Measurements from ENCODE around the gene CDKAL1. TPM values are rescaled to one million over a fixed set of nuclear protein-coding genes. Genes with fewer than 3 reads are reported as not detected.

CDKAL1 gene
- total RNA-seq, 6 experiments from 2014 or later, result 9.2 to 14.3 (median 11.9) TPM

DNA sequence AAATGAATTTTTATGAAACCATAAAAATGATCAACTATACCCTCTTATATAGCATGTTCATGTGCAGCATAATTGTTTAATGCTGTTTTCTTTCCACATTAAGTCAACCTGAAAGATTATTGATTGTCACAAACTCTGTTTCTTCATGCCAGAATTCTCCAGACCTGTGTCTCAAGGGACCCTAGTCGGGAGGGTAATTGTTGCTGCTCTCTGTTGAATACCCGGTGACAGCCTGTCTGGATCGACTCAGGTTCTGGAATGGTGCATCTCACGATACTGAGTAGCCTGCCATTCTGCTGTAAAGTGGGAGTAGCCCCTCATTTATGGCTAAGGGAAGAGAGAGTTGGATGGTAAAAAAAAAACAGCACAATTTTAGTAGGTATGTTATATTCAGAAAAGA is 609.4 kb downstream of the CDKAL1 start:
- H3K4me3 Mint-ChIP-seq, result no peak overlapping the region
- H3K4me1 Mint-ChIP-seq (ENCODE audit: low read depth), result peaks cover 8% of the 10 kb centered on the region
- no peaks in the 10 kb centered on the region; the same call in 1 of the 2 replicates for H3K27me3 Mint-ChIP-seq (ENCODE audit: insufficient read depth)
- no peaks in the 10 kb centered on the region for H3K9me3 Mint-ChIP-seq
- peaks cover 10% of the 10 kb centered on the region; the same call in 1 of the 2 replicates for H3K36me3 Mint-ChIP-seq (ENCODE audit: low read depth)
- TF ChIP-seq, protein P1, sequence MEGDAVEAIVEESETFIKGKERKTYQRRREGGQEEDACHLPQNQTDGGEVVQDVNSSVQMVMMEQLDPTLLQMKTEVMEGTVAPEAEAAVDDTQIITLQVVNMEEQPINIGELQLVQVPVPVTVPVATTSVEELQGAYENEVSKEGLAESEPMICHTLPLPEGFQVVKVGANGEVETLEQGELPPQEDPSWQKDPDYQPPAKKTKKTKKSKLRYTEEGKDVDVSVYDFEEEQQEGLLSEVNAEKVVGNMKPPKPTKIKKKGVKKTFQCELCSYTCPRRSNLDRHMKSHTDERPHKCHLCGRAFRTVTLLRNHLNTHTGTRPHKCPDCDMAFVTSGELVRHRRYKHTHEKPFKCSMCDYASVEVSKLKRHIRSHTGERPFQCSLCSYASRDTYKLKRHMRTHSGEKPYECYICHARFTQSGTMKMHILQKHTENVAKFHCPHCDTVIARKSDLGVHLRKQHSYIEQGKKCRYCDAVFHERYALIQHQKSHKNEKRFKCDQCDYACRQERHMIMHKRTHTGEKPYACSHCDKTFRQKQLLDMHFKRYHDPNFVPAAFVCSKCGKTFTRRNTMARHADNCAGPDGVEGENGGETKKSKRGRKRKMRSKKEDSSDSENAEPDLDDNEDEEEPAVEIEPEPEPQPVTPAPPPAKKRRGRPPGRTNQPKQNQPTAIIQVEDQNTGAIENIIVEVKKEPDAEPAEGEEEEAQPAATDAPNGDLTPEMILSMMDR (IDR thresholded peaks at IDR 0.05), result no peak
- no peak for DNase-seq
- no peak overlapping the region for H3K27ac Mint-ChIP-seq

DNA sequence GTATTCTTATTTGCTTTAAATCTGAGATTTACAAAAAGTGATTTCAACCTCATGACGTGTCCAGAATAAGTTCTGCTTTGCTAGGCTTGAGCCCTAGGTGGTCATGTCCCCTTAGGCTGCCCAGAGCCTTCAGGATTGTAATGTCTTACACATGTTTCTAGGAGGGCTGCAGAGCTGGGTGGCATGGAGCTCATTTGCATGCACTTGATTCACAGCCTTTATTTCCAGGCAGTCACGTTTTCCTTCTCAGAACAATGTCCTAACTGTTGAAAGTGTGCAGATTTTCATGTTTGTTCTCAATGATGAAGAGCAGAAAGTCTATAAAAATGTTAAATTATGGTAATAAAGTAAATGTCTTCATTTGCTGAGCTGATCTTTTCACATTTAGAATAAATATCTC is 610.7 kb downstream of the CDKAL1 start:
- Mint-ChIP-seq H3K27ac (no peak overlapping the region), H3K27me3 (ENCODE audit: insufficient read depth) (no peaks in the 10 kb centered on the region; the same call in 1 of the 2 replicates), H3K4me3 (no peak overlapping the region), H3K36me3 (ENCODE audit: low read depth) (peaks cover 10% of the 10 kb centered on the region; the same call in 1 of the 2 replicates), H3K9me3 (no peaks in the 10 kb centered on the region), H3K4me1 (ENCODE audit: low read depth) (peaks cover 17% of the 10 kb centered on the region)
- no peak for DNase-seq
- TF ChIP-seq, protein P1 (IDR thresholded peaks at IDR 0.05), result no peak

DNA sequence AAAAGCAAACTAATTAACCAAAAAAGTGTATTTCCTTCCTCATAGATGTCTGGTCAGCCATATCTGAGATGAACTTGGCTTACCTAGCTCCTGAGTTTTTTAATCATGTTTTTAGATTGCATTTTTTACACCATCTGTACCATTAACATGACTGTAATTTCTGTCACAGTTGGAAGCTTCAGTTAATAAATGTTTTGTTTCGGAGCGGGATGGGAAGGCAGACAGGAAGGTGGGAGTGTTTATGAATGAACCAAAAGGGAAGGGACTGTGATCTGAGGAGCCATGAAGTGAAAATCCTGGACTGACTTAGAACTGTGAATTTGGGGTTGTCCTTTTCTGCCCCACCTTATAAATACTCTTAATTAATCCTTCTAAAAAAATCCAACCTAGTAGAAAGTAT is 613.7 kb downstream of the CDKAL1 start:
- H3K9me3 Mint-ChIP-seq, result no peaks in the 10 kb centered on the region
- TF ChIP-seq, protein P1 (IDR thresholded peaks at IDR 0.05), result no peak
- H3K4me1 Mint-ChIP-seq (ENCODE audit: low read depth), result peaks cover 17% of the 10 kb centered on the region
- no peaks in the 10 kb centered on the region; the same call in 1 of the 2 replicates for H3K27me3 Mint-ChIP-seq (ENCODE audit: insufficient read depth)
- H3K36me3 Mint-ChIP-seq (ENCODE audit: low read depth), result no peaks in the 10 kb centered on the region
- no peak for DNase-seq
- no peak overlapping the region for H3K27ac Mint-ChIP-seq
- no peak overlapping the region for H3K4me3 Mint-ChIP-seq

DNA sequence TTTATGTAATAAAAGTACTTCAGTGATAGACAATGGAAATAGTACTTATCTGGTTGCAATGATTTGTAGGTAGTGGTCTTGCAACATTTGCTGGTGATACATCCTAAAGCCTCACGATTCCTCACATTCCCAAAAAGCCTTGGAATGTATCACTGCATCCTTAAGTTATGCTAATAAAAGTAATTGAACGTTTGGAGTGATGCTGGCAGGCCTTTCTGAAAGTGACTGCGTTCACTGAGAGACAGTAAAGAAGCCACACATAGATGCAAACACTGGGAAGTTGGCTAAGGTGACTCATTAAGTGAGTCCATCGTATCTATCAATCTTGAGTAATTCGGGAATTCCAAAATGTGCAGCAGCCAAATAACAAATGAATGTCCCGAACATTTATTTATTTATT is 615.2 kb downstream of the CDKAL1 start:
- DNase-seq, result peak; percentile 89
- Mint-ChIP-seq H3K27ac (peak overlapping the region; percentile 54), H3K27me3 (ENCODE audit: insufficient read depth) (no peaks in the 10 kb centered on the region; the same call in 1 of the 2 replicates), H3K4me3 (no peak overlapping the region), H3K9me3 (no peaks in the 10 kb centered on the region), H3K4me1 (ENCODE audit: low read depth) (peaks cover 17% of the 10 kb centered on the region), H3K36me3 (ENCODE audit: low read depth) (no peaks in the 10 kb centered on the region)
- TF ChIP-seq, protein P1 (IDR thresholded peaks at IDR 0.05), result no peak

DNA sequence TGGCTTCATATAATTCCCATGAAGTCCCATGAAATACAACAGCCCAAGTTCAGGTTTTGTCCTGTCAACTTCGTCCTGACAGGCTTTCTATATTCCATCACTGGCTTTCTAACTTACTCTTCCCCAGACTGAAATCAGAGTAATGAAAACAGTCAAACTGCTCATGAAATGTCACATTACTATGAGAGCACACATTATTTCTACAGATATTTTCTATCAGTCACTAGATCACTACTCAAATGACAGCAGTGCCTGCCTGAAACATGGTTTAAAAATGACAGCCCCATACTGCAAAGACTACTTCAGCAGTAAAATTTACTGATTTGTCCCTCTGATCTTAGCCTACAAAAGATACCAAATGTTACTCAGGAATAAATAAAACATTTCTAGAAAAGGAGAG is 616.4 kb downstream of the CDKAL1 start:
- Mint-ChIP-seq H3K27me3 (ENCODE audit: insufficient read depth) (no peaks in the 10 kb centered on the region; the same call in 1 of the 2 replicates), H3K27ac (no peak overlapping the region), H3K9me3 (no peaks in the 10 kb centered on the region), H3K4me1 (ENCODE audit: low read depth) (peaks cover 17% of the 10 kb centered on the region), H3K36me3 (ENCODE audit: low read depth) (no peaks in the 10 kb centered on the region), H3K4me3 (no peak overlapping the region)
- no peak for DNase-seq
- TF ChIP-seq, protein P1 (IDR thresholded peaks at IDR 0.05), result no peak

DNA sequence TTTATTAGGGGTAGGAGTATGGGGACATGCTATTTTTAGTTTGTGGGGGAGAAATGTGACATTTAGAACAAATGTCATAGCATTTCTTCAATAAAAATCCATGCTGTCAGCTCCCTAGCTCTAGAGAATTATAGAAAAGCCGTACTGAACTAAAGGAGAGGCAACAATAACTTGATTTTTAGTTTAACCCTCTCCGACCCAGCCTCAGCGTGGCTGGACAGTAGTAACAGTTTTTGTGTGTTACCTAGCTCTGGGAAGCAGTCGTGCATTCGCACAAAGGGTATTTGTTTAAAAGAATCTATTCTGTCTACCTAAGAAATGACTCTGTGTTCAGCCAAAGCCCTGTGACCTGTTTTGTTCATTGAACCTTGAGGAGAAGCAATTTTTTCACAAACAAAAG is 616.9 kb downstream of the CDKAL1 start:
- Mint-ChIP-seq H3K9me3 (no peaks in the 10 kb centered on the region), H3K27me3 (ENCODE audit: insufficient read depth) (no peaks in the 10 kb centered on the region; the same call in 1 of the 2 replicates), H3K4me1 (ENCODE audit: low read depth) (peaks cover 17% of the 10 kb centered on the region), H3K4me3 (no peak overlapping the region), H3K36me3 (ENCODE audit: low read depth) (no peaks in the 10 kb centered on the region), H3K27ac (no peak overlapping the region)
- DNase-seq, result no peak
- TF ChIP-seq, protein P1 (IDR thresholded peaks at IDR 0.05), result no peak
